K562 (cell line): ENCODE data around the gene PPCDC. TPM values are rescaled to one million over a fixed set of nuclear protein-coding genes. Genes with fewer than 3 reads are reported as not detected.

Experiments used
- ATAC-seq: fragments of 200-7000 bp; cut with Tn5 transposase; 3 replicates; pipeline ENCODE4 v1.9.1; 2020; ENCODE audit warnings: moderate library complexity
- BruUV-seq: library from RNA; stranded (reverse); fragments of 400-500 nt; replicated peaks from 2 replicates; lab custom pipeline; 2021; lab: Mats Ljungman, UMichigan
- CTCF ChIA-PET: fragments of 300-600 bp; formaldehyde crosslinking; extraction: SDS; loops from one replicate; lab custom pipeline; 2021; ENCODE audit warnings: low intra/inter-chr PET ratio; lab: Yijun Ruan, JAX
- POLR2A ChIA-PET: fragments of 300-600, 350-650 bp; sonication (Branson Sonifier 250); formaldehyde crosslinking; extraction: SDS; loops from one replicate; lab custom pipeline; 2021; ENCODE audit warnings: antibody characterized with exemption, inconsistent platforms; lab: Yijun Ruan, JAX
- DNase-seq, 4 experiments: peaks; one replicate each; pipeline versions ENCODE4 v3.0.0 to v3.0.0-alpha.2; 2011 to 2018; ENCODE audit warnings: low spot score in 3 of 4, mixed read lengths in 3 of 4; ENCODE audit errors: extremely low read depth in 1 of 4
- FAIRE-seq: peaks from 2 replicates; lab custom pipeline; 2011; peaks lifted over from hg19 to GRCh38; lab: Jason Lieb, UNC
- H2AFZ ChIP-seq: 2 replicates; pipeline ENCODE4 v1.6.0; 2011; ENCODE audit warnings: low read depth, low read length, control low read depth, inconsistent platforms
- H3K27ac ChIP-seq: fragments of 200-600 bp; 3 replicates; pipeline ENCODE4 v1.8.0; 2011; ENCODE audit warnings: low read depth, mild to moderate bottlenecking, control low read depth, inconsistent platforms, low read length, moderate library complexity, mixed read lengths; ENCODE audit errors: extremely low read depth
- H3K27me3 ChIP-seq, 2 experiments: fragments of 300-600 bp in 1 of 2; 2 replicates in 1 of 2; 3 replicates in 1 of 2; pipeline versions ENCODE4 v1.6.0 to v1.8.0; 2011; ENCODE audit warnings: inconsistent platforms in 2 of 2, low read length in 2 of 2, mild to moderate bottlenecking in 1 of 2, mixed read lengths in 1 of 2, moderate library complexity in 1 of 2; ENCODE audit not compliant: control insufficient read depth in 2 of 2, insufficient read depth in 2 of 2
- H3K36me3 ChIP-seq: fragments of 300-600 bp; 3 replicates; pipeline ENCODE4 v1.8.0; 2011; ENCODE audit warnings: mild to moderate bottlenecking, low read length, inconsistent platforms; ENCODE audit not compliant: control insufficient read depth, insufficient read depth
- H3K4me1 ChIP-seq, 2 experiments: fragments of 200-600 bp in 1 of 2; replicated peaks in 1 of 2; 2 replicates in 1 of 2; 3 replicates in 1 of 2; pipeline versions ENCODE4 v1.5.1 to v1.8.0; 2011; ENCODE audit warnings: inconsistent platforms in 2 of 2, low read length in 2 of 2, mild to moderate bottlenecking in 1 of 2, mixed read lengths in 1 of 2, moderate library complexity in 1 of 2; ENCODE audit not compliant: control insufficient read depth in 2 of 2, insufficient read depth in 2 of 2
- H3K4me2 ChIP-seq: 2 replicates; pipeline ENCODE4 v1.6.1; 2011; ENCODE audit warnings: low read length, control low read depth, inconsistent platforms, mixed read lengths; ENCODE audit not compliant: insufficient read depth
- H3K4me3 ChIP-seq: fragments of 200-600 bp; sonication (generic), shearing (Covaris generic); 2 replicates; pipeline ENCODE4 v1.5.1; 2016; ENCODE audit warnings: control low read depth, inconsistent platforms
- H3K79me2 ChIP-seq: fragments of 200-600 bp; 3 replicates; pipeline ENCODE4 v1.8.0; 2011; ENCODE audit warnings: low read length, inconsistent platforms; ENCODE audit not compliant: control insufficient read depth, insufficient read depth
- H3K9ac ChIP-seq, 2 experiments: 2 replicates each; pipeline versions ENCODE4 v1.6.0 to v1.6.1; 2011; ENCODE audit warnings: low read depth in 2 of 2, low read length in 2 of 2, control low read depth in 1 of 2, inconsistent platforms in 1 of 2, mild to moderate bottlenecking in 1 of 2, mixed read lengths in 1 of 2; ENCODE audit not compliant: insufficient read depth in 1 of 2
- H3K9me1 ChIP-seq: one replicate; pipeline ENCODE4 v1.6.0; 2011; ENCODE audit warnings: inconsistent platforms, mild to moderate bottlenecking, low read length, moderate library complexity; ENCODE audit not compliant: control insufficient read depth, insufficient read depth
- H3K9me3 ChIP-seq: replicated peaks from 2 replicates; pipeline ENCODE4 v1.5.1; 2011; ENCODE audit warnings: low read depth, low read length, inconsistent platforms; ENCODE audit not compliant: control insufficient read depth, insufficient read depth
- H4K20me1 ChIP-seq: replicated peaks from 2 replicates; pipeline ENCODE4 v1.6.1; 2011; ENCODE audit warnings: low read length, inconsistent platforms, mixed read lengths; ENCODE audit not compliant: control insufficient read depth, insufficient read depth
- ATF4 ChIP-seq: fragments of 450-650 bp; formaldehyde crosslinking; IDR thresholded peaks from 2 replicates; pipeline ENCODE4 v1.4.0; 2022; ENCODE audit warnings: mild to moderate bottlenecking, moderate library complexity
- BRD9 ChIP-seq: fragments of 450-650 bp; IDR thresholded peaks from 2 replicates; pipeline ENCODE4 v1.6.1; 2018; ENCODE audit warnings: low read depth; ENCODE audit not compliant: partially characterized antibody
- CUX1 ChIP-seq: fragments of 200-800 bp; sonication (Bioruptor generic); IDR thresholded peaks from 2 replicates; pipeline ENCODE4 v1.6.1; 2016; ENCODE audit warnings: missing genetic modification characterization, missing compliant biosample characterization
- ESRRB ChIP-seq: fragments of 250-450 bp; sonication (Bioruptor Pico); IDR thresholded peaks from 2 replicates; pipeline ENCODE4 v1.5.0; 2020; ENCODE audit warnings: mild to moderate bottlenecking, moderate library complexity, borderline replicate concordance
- FOXJ3 ChIP-seq: sonication (generic); formaldehyde crosslinking; IDR thresholded peaks from 2 replicates; pipeline ENCODE4 v1.4.0; 2020; ENCODE audit warnings: mild to moderate bottlenecking, missing genetic modification reagents
- NCOA1 ChIP-seq: fragments of 450-650 bp; IDR thresholded peaks from 2 replicates; pipeline ENCODE4 v1.6.1; 2016; ENCODE audit warnings: low read depth
- PTRF ChIP-seq: fragments of 450-650 bp; IDR thresholded peaks from 2 replicates; pipeline ENCODE4 v1.6.1; 2016; ENCODE audit warnings: mild to moderate bottlenecking, missing genetic modification characterization, missing compliant biosample characterization
- TFAP4 ChIP-seq: sonication (generic); formaldehyde crosslinking; IDR thresholded peaks from 2 replicates; pipeline ENCODE4 v1.8.0; 2022; ENCODE audit warnings: missing genetic modification reagents, mild to moderate bottlenecking, moderate library complexity, borderline replicate concordance
- WGBS: fragments of 100-300 bp; shearing (Covaris generic); methylation state at CpG from one replicate; pipeline ENCODE4 v1.1.6; 2016; ENCODE audit warnings: low coverage, mixed read lengths; ENCODE audit not compliant: insufficient coverage; ENCODE audit errors: missing lambda C conversion rate; 5-methylcytosine and 5-hydroxymethylcytosine counted together
- in situ Hi-C: fragments of 300-500 bp; cut with MboI; formaldehyde crosslinking; loops from 4 replicates; pipeline ENCODE4 v1.15.0; 2018; ENCODE audit warnings: inconsistent platforms, mixed read lengths
- intact Hi-C: fragments of 100-400 bp; cut with micrococcal nuclease; formaldehyde crosslinking; loops from 2 replicates; pipeline ENCODE4 v1.14.2; 2022
- polyA plus RNA-seq, 8 experiments: library from polyadenylated mRNA; depleted of rRNA in 4 of 8; stranded (reverse) in 5 of 8; unstranded in 3 of 8; fragments of >200 nt; fragmentation: Nextera tagmentation in 2 of 8; fragmentation: Illumina TruSeq in 1 of 8; extraction: Ambion mirVana in 2 of 8; extraction: Trizol in 1 of 8; gene quantifications; 2 replicates each; pipeline versions ENCODE4 v1.2.1 to v1.2.3, GENCODE V29; 2011 to 2014; ENCODE audit warnings: inconsistent platforms in 1 of 8, missing spikeins in 1 of 8
- total RNA-seq, 7 experiments: library from RNA; depleted of rRNA in 6 of 7; stranded (reverse); fragments of >200 nt in 6 of 7; fragmentation: Illumina TruSeq in 2 of 7; extraction: Trizol in 2 of 7; gene quantifications; 2 replicates each; pipeline versions ENCODE4 v1.2.1 to v1.2.3, GENCODE V29; 2011 to 2021; ENCODE audit warnings: low replicate concordance in 1 of 7
- TF ChIP-seq, protein P1 (sequence below): sonication (generic); formaldehyde crosslinking; IDR thresholded peaks from 2 replicates; pipeline ENCODE4 v1.8.1; 2023; ENCODE audit warnings: mild to moderate bottlenecking, missing genetic modification reagents

PPCDC gene
- total and polyA plus RNA-seq, 9 of the 15 experiments (the other 6 are each of a cell fraction or from before 2014, with no cell fraction given), result 10.9 to 53.6 (median 16.7) TPM

GRCh38 chr15:75030023-75030413, 6.6 kb downstream of the PPCDC start (continued):
- no peak for TF ChIP-seq NCOA1
- TF ChIP-seq ATF4 (CRISPR knock-in tag), result no peak
- TF ChIP-seq PTRF (tag), result no peak

DNA sequence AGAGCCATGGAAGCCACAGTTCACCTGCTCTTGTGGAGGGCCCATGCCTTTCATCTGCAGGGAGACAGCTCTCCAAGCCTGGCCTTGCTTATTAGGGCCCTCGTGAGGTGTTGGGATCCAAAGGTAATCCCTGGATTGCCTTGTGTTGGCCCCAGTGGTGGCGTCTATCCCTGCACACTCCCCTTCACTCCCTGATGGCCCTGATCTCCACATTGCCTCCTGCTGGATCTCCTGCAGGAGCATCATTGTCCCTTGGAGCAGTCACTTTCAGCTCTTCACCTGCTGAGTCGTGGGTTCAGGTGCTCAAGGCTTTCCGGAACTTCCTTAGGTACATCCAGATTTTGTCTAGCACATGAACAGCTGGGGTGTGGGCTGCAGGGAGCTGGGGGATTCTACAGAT, 7.0 kb downstream of the PPCDC start:
- H3K27me3 ChIP-seq, result no peaks in the 10 kb centered on the region
- FAIRE-seq (no peak), DNase-seq (no peak), ATAC-seq (no peak; the same call in 2 of the 3 replicates)
- H3K79me2 ChIP-seq, result no peaks in the 10 kb centered on the region
- in situ Hi-C loops, result no loop called here
- ChIA-PET POLR2A (interaction anchor here (1.0 to 1.8 kb wide), 3 partner anchors 16 to 183 kb away, joined by 3 to 8 read pairs (median 5); no protein-coding TSS in a partner anchor), CTCF (interaction anchor here (0.7 to 4.3 kb wide), 2 partner anchors 55 to 173 kb away, joined by 3 to 76 read pairs; partner anchors contain the start of gene C15orf39)
- no peak overlapping the region for H3K27ac ChIP-seq
- 82% methylated on average over 4 of the region's 4 CpGs for WGBS
- H3K36me3 ChIP-seq, result peaks cover 11% of the 10 kb centered on the region; the same call in 2 of the 3 replicates
- no peak overlapping the region for H3K4me3 ChIP-seq
- no peak overlapping the region for H2AFZ ChIP-seq
- H3K4me2 ChIP-seq, result no peak overlapping the region
- no peaks in the 10 kb centered on the region for H3K9me3 ChIP-seq
- peaks cover 20 to 25% of the 10 kb centered on the region in 2 experiments for H3K4me1 ChIP-seq
- 0 out of 4 replicates have a peak overlapping the region, but pooled peaks of 1 of the 2 experiments have one; percentile 22 for H3K9ac ChIP-seq
- no peaks in the 10 kb centered on the region for H3K9me1 ChIP-seq
- H4K20me1 ChIP-seq, result no peaks in the 10 kb centered on the region
- BruUV-seq, result no TSS peak
- intact Hi-C loops, result no loop called here
- TF ChIP-seq, protein P1, sequence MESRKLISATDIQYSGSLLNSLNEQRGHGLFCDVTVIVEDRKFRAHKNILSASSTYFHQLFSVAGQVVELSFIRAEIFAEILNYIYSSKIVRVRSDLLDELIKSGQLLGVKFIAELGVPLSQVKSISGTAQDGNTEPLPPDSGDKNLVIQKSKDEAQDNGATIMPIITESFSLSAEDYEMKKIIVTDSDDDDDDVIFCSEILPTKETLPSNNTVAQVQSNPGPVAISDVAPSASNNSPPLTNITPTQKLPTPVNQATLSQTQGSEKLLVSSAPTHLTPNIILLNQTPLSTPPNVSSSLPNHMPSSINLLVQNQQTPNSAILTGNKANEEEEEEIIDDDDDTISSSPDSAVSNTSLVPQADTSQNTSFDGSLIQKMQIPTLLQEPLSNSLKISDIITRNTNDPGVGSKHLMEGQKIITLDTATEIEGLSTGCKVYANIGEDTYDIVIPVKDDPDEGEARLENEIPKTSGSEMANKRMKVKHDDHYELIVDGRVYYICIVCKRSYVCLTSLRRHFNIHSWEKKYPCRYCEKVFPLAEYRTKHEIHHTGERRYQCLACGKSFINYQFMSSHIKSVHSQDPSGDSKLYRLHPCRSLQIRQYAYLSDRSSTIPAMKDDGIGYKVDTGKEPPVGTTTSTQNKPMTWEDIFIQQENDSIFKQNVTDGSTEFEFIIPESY, result peak; percentile 55; the same call in 1 of the 2 replicates
- TF ChIP-seq BRD9 (no peak), FOXJ3 (no peak), ESRRB (no peak), TFAP4 (CRISPR knock-in tag) (peak; percentile 38; the same call in 1 of the 2 replicates), CUX1 (CRISPR knock-in tag) (no peak)
